Osteoblast (primary cell): ENCODE results near the gene ZXDC. TPM values are rescaled to one million over a fixed set of nuclear protein-coding genes. Genes with fewer than 3 reads are reported as not detected.
A peak's percentile ranks its signal among the peaks of the same experiment; 100 is the strongest.

Source experiments
- DNase-seq: peaks from one replicate; pipeline ENCODE4 v3.0.0; 2011; ENCODE audit warnings: low spot score, mixed read lengths; ENCODE audit not compliant: insufficient read length; ENCODE audit errors: missing footprints
- H2AFZ ChIP-seq: 2 replicates; pipeline ENCODE4 v1.6.0; 2011; ENCODE audit warnings: mild to moderate bottlenecking, low read length
- H3K27ac ChIP-seq: 2 replicates; pipeline ENCODE4 v1.5.1; 2011; ENCODE audit warnings: mild to moderate bottlenecking, low read depth, low read length, moderate library complexity
- H3K27me3 ChIP-seq: 2 replicates; pipeline ENCODE4 v1.6.0; 2012; ENCODE audit warnings: mild to moderate bottlenecking, control low read depth, inconsistent platforms, low read length, moderate library complexity; ENCODE audit not compliant: insufficient read depth
- H3K36me3 ChIP-seq: 2 replicates; pipeline ENCODE4 v1.5.1; 2011; ENCODE audit warnings: mild to moderate bottlenecking, low read length, control low read depth, moderate library complexity; ENCODE audit not compliant: insufficient read depth
- H3K4me1 ChIP-seq: 2 replicates; pipeline ENCODE4 v1.5.1; 2011; ENCODE audit warnings: mild to moderate bottlenecking, low read length, control low read depth, moderate library complexity; ENCODE audit not compliant: insufficient read depth
- H3K4me2 ChIP-seq: 2 replicates; pipeline ENCODE4 v1.6.0; 2011; ENCODE audit warnings: mild to moderate bottlenecking, low read length; ENCODE audit not compliant: insufficient read depth
- H3K4me3 ChIP-seq: fragments of 200-600 bp; sonication (generic); 3 replicates; pipeline ENCODE4 v1.5.1; 2012; ENCODE audit warnings: mild to moderate bottlenecking, low read length, inconsistent platforms; ENCODE audit not compliant: insufficient read depth
- H3K79me2 ChIP-seq: 2 replicates; pipeline ENCODE4 v1.6.0; 2012; ENCODE audit warnings: mild to moderate bottlenecking, low read length, control low read depth, inconsistent platforms; ENCODE audit not compliant: insufficient read depth
- H3K9me3 ChIP-seq: 2 replicates; pipeline ENCODE4 v1.5.1; 2011; ENCODE audit warnings: low read depth, low read length, control low read depth
- H4K20me1 ChIP-seq: 2 replicates; pipeline ENCODE4 v1.6.0; 2012; ENCODE audit warnings: mild to moderate bottlenecking, low read length, control low read depth; ENCODE audit not compliant: insufficient read depth
- CTCF ChIP-seq: IDR thresholded peaks from 2 replicates; pipeline ENCODE4 v1.5.1; 2011; ENCODE audit warnings: mild to moderate bottlenecking, low read depth, low read length, moderate library complexity; ENCODE audit errors: extremely low read depth
- total RNA-seq: library from RNA; depleted of rRNA; stranded (reverse); fragments of >200 nt; gene quantifications from 2 replicates; pipeline ENCODE4 v1.2.3, GENCODE V29; 2012

The ZXDC gene
- total RNA-seq, 1 donor, result 27.1 TPM

GRCh38 chr3:126433105-126433430 is 42.6 kb downstream of the ZXDC start:
- Histone ChIP-seq H3K27me3 (no peaks in the 10 kb centered on the region), H3K9me3 (no peaks in the 10 kb centered on the region), H3K79me2 (no peaks in the 10 kb centered on the region), H3K27ac (no peak overlapping the region), H4K20me1 (no peaks in the 10 kb centered on the region), H2AFZ (no peak overlapping the region), H3K4me1 (no peaks in the 10 kb centered on the region), H3K4me2 (no peak overlapping the region), H3K36me3 (peaks cover 14% of the 10 kb centered on the region), H3K4me3 (no peak overlapping the region)
- no peak for TF ChIP-seq CTCF
- no peak for DNase-seq

GRCh38 chr3:126432361-126433104 is 43.2 kb downstream of the ZXDC start:
- H3K36me3 ChIP-seq, result peaks cover 10% of the 10 kb centered on the region
- H3K27ac ChIP-seq, result no peak overlapping the region
- no peak for DNase-seq
- H4K20me1 ChIP-seq, result no peaks in the 10 kb centered on the region
- H3K79me2 ChIP-seq, result no peaks in the 10 kb centered on the region
- no peak overlapping the region for H3K4me3 ChIP-seq
- H3K4me1 ChIP-seq, result no peaks in the 10 kb centered on the region
- no peak for TF ChIP-seq CTCF
- H3K27me3 ChIP-seq, result no peaks in the 10 kb centered on the region
- no peaks in the 10 kb centered on the region for H3K9me3 ChIP-seq
- H2AFZ ChIP-seq, result no peak overlapping the region
- H3K4me2 ChIP-seq, result no peak overlapping the region

GRCh38 chr3:126431103-126431534 is 44.6 kb downstream of the ZXDC start:
- Histone ChIP-seq H3K4me1 (no peaks in the 10 kb centered on the region), H3K4me2 (no peak overlapping the region), H3K27me3 (no peaks in the 10 kb centered on the region), H3K79me2 (no peaks in the 10 kb centered on the region), H3K36me3 (no peaks in the 10 kb centered on the region), H3K27ac (no peak overlapping the region), H4K20me1 (no peaks in the 10 kb centered on the region), H3K4me3 (no peak overlapping the region), H2AFZ (no peak overlapping the region), H3K9me3 (no peaks in the 10 kb centered on the region)
- no peak for TF ChIP-seq CTCF
- peak; percentile 19 for DNase-seq

GRCh38 chr3:126424751-126425150 is 50.9 kb downstream of the ZXDC start:
- Histone ChIP-seq H3K36me3 (no peaks in the 10 kb centered on the region), H3K27me3 (no peaks in the 10 kb centered on the region), H3K9me3 (no peaks in the 10 kb centered on the region), H4K20me1 (no peaks in the 10 kb centered on the region), H3K27ac (no peak overlapping the region), H3K4me3 (no peak overlapping the region), H3K79me2 (no peaks in the 10 kb centered on the region), H2AFZ (no peak overlapping the region), H3K4me2 (no peak overlapping the region), H3K4me1 (no peaks in the 10 kb centered on the region)
- DNase-seq, result no peak
- no peak for TF ChIP-seq CTCF
